H1 (cell line): ENCODE data around the gene KATNA1. TPM values are rescaled to one million over a fixed set of nuclear protein-coding genes. Genes with fewer than 3 reads are reported as not detected.

Experiments
- CTCF ChIA-PET: fragments of 300-600 bp; sonication (Branson Sonifier 250); formaldehyde crosslinking; loops from one replicate; lab custom pipeline; 2021; ENCODE audit not compliant: partially characterized antibody; lab: Charles Lee
- POLR2A ChIA-PET: fragments of 300-600 bp; sonication (Branson Sonifier 250); formaldehyde crosslinking; loops from one replicate; lab custom pipeline; 2021; ENCODE audit warnings: inconsistent platforms; ENCODE audit not compliant: partially characterized antibody; lab: Charles Lee
- DNase-seq, 2 experiments: peaks; one replicate each; pipeline versions ENCODE4 v3.0.0 to v3.0.0-alpha.2; 2010 to 2022; ENCODE audit warnings: low spot score in 2 of 2, low read depth in 1 of 2, mixed read lengths in 1 of 2
- FAIRE-seq: peaks from 2 replicates; lab custom pipeline; 2011; peaks lifted over from hg19 to GRCh38; lab: Jason Lieb, UNC
- H2AFZ ChIP-seq: 2 replicates; pipeline ENCODE4 v1.8.1; 2012; ENCODE audit warnings: low read length, inconsistent platforms
- H2AK5ac ChIP-seq: 2 replicates; pipeline ENCODE4 v1.6.1; 2013; ENCODE audit warnings: low read depth, low read length
- H2BK120ac ChIP-seq: replicated peaks from 2 replicates; pipeline ENCODE3; 2013; ENCODE audit warnings: low read depth, low read length, inconsistent platforms
- H2BK12ac ChIP-seq: 2 replicates; pipeline ENCODE4 v1.6.1; 2013; ENCODE audit warnings: low read depth, low read length
- H2BK15ac ChIP-seq: 2 replicates; pipeline ENCODE4 v1.6.1; 2013; ENCODE audit warnings: low read length
- H2BK20ac ChIP-seq: 2 replicates; pipeline ENCODE4 v1.6.1; 2013; ENCODE audit warnings: low read length
- H2BK5ac ChIP-seq: 2 replicates; pipeline ENCODE4 v1.6.1; 2013; ENCODE audit warnings: low read depth, low read length
- H3K14ac ChIP-seq: 2 replicates; pipeline ENCODE4 v1.6.1; 2013; ENCODE audit warnings: inconsistent platforms; ENCODE audit not compliant: insufficient read length
- H3K18ac ChIP-seq: 2 replicates; pipeline ENCODE4 v1.6.1; 2013; ENCODE audit warnings: low read length; ENCODE audit errors: extremely low read depth
- H3K23ac ChIP-seq: 2 replicates; pipeline ENCODE4 v1.6.1; 2013; ENCODE audit warnings: inconsistent platforms; ENCODE audit not compliant: insufficient read length
- H3K23me2 ChIP-seq: 2 replicates; pipeline ENCODE4 v1.6.1; 2013; ENCODE audit warnings: low read depth, low read length
- H3K27ac ChIP-seq: 2 replicates; pipeline ENCODE4 v1.6.1; 2011; ENCODE audit warnings: low read depth, low read length, inconsistent platforms
- H3K27me3 ChIP-seq, 4 experiments: replicated peaks in 1 of 4; 1 replicate in 1 of 4; 2 replicates in 3 of 4; pipeline versions ENCODE4 v1.6.1 to v1.8.1; 2011 to 2013; ENCODE audit warnings: low read length in 3 of 4, mild to moderate bottlenecking in 3 of 4, inconsistent platforms in 2 of 4, mixed read lengths in 2 of 4, moderate library complexity in 1 of 4; ENCODE audit not compliant: control insufficient read depth in 3 of 4, insufficient read depth in 3 of 4; ENCODE audit errors: extremely low read depth in 1 of 4
- H3K36me3 ChIP-seq, 4 experiments: 2 replicates each; pipeline versions ENCODE4 v1.6.1 to v1.8.1; 2011 to 2013; ENCODE audit warnings: mild to moderate bottlenecking in 4 of 4, low read length in 3 of 4, moderate library complexity in 2 of 4, control low read depth in 1 of 4, inconsistent platforms in 1 of 4; ENCODE audit not compliant: insufficient read depth in 4 of 4, control insufficient read depth in 2 of 4
- H3K4ac ChIP-seq: replicated peaks from 2 replicates; pipeline ENCODE3; 2013; ENCODE audit warnings: low read length, low read depth, mixed read lengths, inconsistent platforms; ENCODE audit not compliant: insufficient read length
- H3K4me1 ChIP-seq, 4 experiments: replicated peaks in 1 of 4; 1 replicate in 1 of 4; 2 replicates in 3 of 4; pipeline versions ENCODE4 v1.6.1 to v1.8.1; 2011 to 2013; ENCODE audit warnings: low read length in 3 of 4, inconsistent platforms in 2 of 4, mixed read lengths in 1 of 4; ENCODE audit not compliant: insufficient read depth in 4 of 4, control insufficient read depth in 3 of 4
- H3K4me2 ChIP-seq, 2 experiments: 2 replicates each; pipeline versions ENCODE4 v1.6.1 to v1.8.1; 2011 to 2013; ENCODE audit warnings: low read depth in 2 of 2, low read length in 2 of 2, control low read depth in 1 of 2, inconsistent platforms in 1 of 2, mild to moderate bottlenecking in 1 of 2; ENCODE audit not compliant: insufficient read depth in 1 of 2
- H3K4me3 ChIP-seq, 4 experiments: fragments of 200-600, 300-600 bp in 1 of 4; sonication (generic), shearing (Covaris generic), sonication (Bioruptor Twin) in 1 of 4; 2 replicates each; pipeline versions ENCODE4 v1.5.1 to v1.8.1; 2011 to 2016; ENCODE audit warnings: low read length in 4 of 4, low read depth in 3 of 4, control low read depth in 2 of 4, inconsistent platforms in 2 of 4, mild to moderate bottlenecking in 2 of 4, mixed read lengths in 1 of 4, moderate library complexity in 1 of 4; ENCODE audit not compliant: insufficient read depth in 2 of 4; ENCODE audit errors: extremely low read depth in 1 of 4
- H3K56ac ChIP-seq: replicated peaks from 2 replicates; pipeline ENCODE3; 2013; ENCODE audit warnings: low read depth, mild to moderate bottlenecking, mixed read lengths, low read length, inconsistent platforms; ENCODE audit not compliant: insufficient read length
- H3K79me1 ChIP-seq: 2 replicates; pipeline ENCODE4 v1.6.1; 2013; ENCODE audit warnings: low read depth, low read length, control low read depth
- H3K79me2 ChIP-seq, 2 experiments: 2 replicates each; pipeline versions ENCODE4 v1.6.1 to v1.8.1; 2012 to 2013; ENCODE audit warnings: low read length in 2 of 2, mild to moderate bottlenecking in 2 of 2, inconsistent platforms in 1 of 2; ENCODE audit not compliant: insufficient read depth in 2 of 2, control insufficient read depth in 1 of 2
- H3K9ac ChIP-seq, 4 experiments: replicated peaks in 1 of 4; 1 replicate in 1 of 4; 2 replicates in 3 of 4; pipeline versions ENCODE4 v1.6.1 to v1.8.1; 2011 to 2013; ENCODE audit warnings: low read depth in 3 of 4, low read length in 3 of 4, control low read depth in 2 of 4, mild to moderate bottlenecking in 2 of 4, moderate library complexity in 2 of 4, inconsistent platforms in 1 of 4; ENCODE audit errors: extremely low read depth in 1 of 4
- H3K9me3 ChIP-seq, 2 experiments: 2 replicates each; pipeline versions ENCODE4 v1.6.1 to v1.8.1; 2012 to 2013; ENCODE audit warnings: mild to moderate bottlenecking in 2 of 2, moderate library complexity in 2 of 2, control low read depth in 1 of 2, inconsistent platforms in 1 of 2, low read depth in 1 of 2, low read length in 1 of 2, mixed read lengths in 1 of 2; ENCODE audit not compliant: insufficient read depth in 2 of 2
- H4K20me1 ChIP-seq, 2 experiments: replicated peaks in 1 of 2; 2 replicates each; pipeline versions ENCODE3 to v1.8.1; 2011 to 2013; ENCODE audit warnings: inconsistent platforms in 2 of 2, low read length in 2 of 2, mild to moderate bottlenecking in 1 of 2; ENCODE audit not compliant: insufficient read depth in 2 of 2, control insufficient read depth in 1 of 2
- H4K5ac ChIP-seq: 2 replicates; pipeline ENCODE4 v1.6.1; 2013; ENCODE audit warnings: low read length, low read depth, mixed read lengths, inconsistent platforms; ENCODE audit not compliant: insufficient read length
- H4K8ac ChIP-seq: 2 replicates; pipeline ENCODE4 v1.8.0; 2013; ENCODE audit warnings: mild to moderate bottlenecking, moderate library complexity, low read length, inconsistent platforms; ENCODE audit not compliant: insufficient read depth; ENCODE audit errors: extremely low read depth
- H4K91ac ChIP-seq: replicated peaks from 2 replicates; pipeline ENCODE3; 2013; ENCODE audit warnings: low read length, mixed read lengths, inconsistent platforms; ENCODE audit not compliant: insufficient read length
- EGR1 ChIP-seq: IDR thresholded peaks from 2 replicates; pipeline ENCODE4 v1.6.1; 2011; ENCODE audit warnings: low read depth, low read length, borderline replicate concordance
- PHF8 ChIP-seq: fragments of 200-600 bp; sonication (generic); conservative IDR thresholded peaks from 2 replicates; pipeline ENCODE4 v1.7.1; 2012; ENCODE audit warnings: low read depth, mild to moderate bottlenecking, inconsistent platforms, low read length, moderate library complexity
- RNF2 ChIP-seq: fragments of 200-900, 300-1000 bp; sonication (generic); IDR thresholded peaks from 2 replicates; pipeline ENCODE4 v1.7.1; 2016; ENCODE audit warnings: borderline replicate concordance, low read depth, mild to moderate bottlenecking, antibody characterized with exemption, low read length; ENCODE audit not compliant: poor library complexity, severe bottlenecking; ENCODE audit errors: missing control alignments
- SUZ12 ChIP-seq: fragments of 200-600 bp; sonication (generic); IDR thresholded peaks from 2 replicates; pipeline ENCODE4 v1.6.1; 2012; ENCODE audit warnings: mild to moderate bottlenecking, inconsistent platforms, low read length, moderate library complexity, mixed read lengths
- TBP ChIP-seq: IDR thresholded peaks from 2 replicates; pipeline ENCODE4 v1.6.1; 2011; ENCODE audit warnings: low read depth, low read length, improper control_type of control experiment
- TCF12 ChIP-seq: IDR thresholded peaks from 2 replicates; pipeline ENCODE4 v1.6.1; 2011; ENCODE audit warnings: low read depth, mild to moderate bottlenecking, low read length
- WGBS, 2 experiments: shearing (Covaris generic) in 1 of 2; methylation state at CpG; one replicate each; pipeline versions ENCODE4 v1.1.6 to v1.1.7; 2013 to 2015; ENCODE audit warnings: low lambda C conversion rate in 2 of 2, mixed read lengths in 2 of 2, inconsistent platforms in 1 of 2, low coverage in 1 of 2, missing lambda C conversion rate in 1 of 2; ENCODE audit not compliant: insufficient replicate concordance in 2 of 2, insufficient coverage in 1 of 2, insufficient read length in 1 of 2; ENCODE audit errors: extremely low coverage in 1 of 2, missing lambda C conversion rate in 1 of 2; 5-methylcytosine and 5-hydroxymethylcytosine counted together
- polyA plus RNA-seq, 7 experiments: library from polyadenylated mRNA; depleted of rRNA in 3 of 7; stranded (reverse) in 5 of 7; unstranded in 2 of 7; fragments of >200 nt in 5 of 7; fragments of 200-250 nt in 2 of 7; gene quantifications; 1 replicate in 5 of 7; 2 replicates in 1 of 7; 4 replicates in 1 of 7; pipeline versions ENCODE4 v1.2.1 to v1.2.3, GENCODE V29; 2011 to 2013; ENCODE audit warnings: missing spikeins in 2 of 7, mixed read lengths in 2 of 7
- total RNA-seq: library from RNA; stranded (reverse); fragmentation: NEBNext Ultra II Directional; extraction: Animal tissue kit (Norgen Biotek cat#: 25700); gene quantifications from 2 replicates; pipeline ENCODE4 v1.2.1, GENCODE V29; 2021
- TF ChIP-seq, protein P1 (sequence below): IDR thresholded peaks from 2 replicates; pipeline ENCODE4 v1.6.1; 2011; ENCODE audit warnings: low read depth, mild to moderate bottlenecking, low read length; ENCODE audit not compliant: insufficient read depth

KATNA1 gene
- total and polyA plus RNA-seq, 2 of the 8 experiments (the other 6 are each of a cell fraction or from before 2014, with no cell fraction given) = 7.6 to 20.3 TPM

DNA sequence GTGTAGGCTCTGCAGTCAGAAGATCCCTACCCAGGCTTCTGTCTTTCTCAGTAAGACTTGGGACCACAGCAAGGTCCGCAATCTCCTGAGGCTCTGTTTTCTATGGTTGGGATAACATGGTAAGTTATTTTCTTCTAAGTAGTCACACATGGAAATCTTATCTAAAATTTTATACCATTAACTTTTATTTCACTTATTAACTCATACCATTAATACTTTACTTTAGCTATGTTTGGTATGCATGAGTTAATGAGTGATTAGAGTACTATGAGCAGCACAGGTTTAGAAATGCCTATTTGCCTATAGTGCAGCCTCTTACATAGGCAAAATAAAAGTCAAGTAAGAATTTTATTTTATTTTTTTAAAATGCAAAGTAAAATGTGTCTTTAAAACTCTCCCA lies 55.1 kb downstream of the KATNA1 start:
- POLR2A ChIA-PET = interaction anchor here (0.7 to 2.0 kb wide), 3 partner anchors 16 to 82 kb away, joined by 3 to 8 read pairs (median 3); no protein-coding TSS in a partner anchor
- peaks cover 13 to 50% (median 37%) of the 10 kb centered on the region in 4 experiments for H3K36me3 ChIP-seq
- TF ChIP-seq, protein P1, sequence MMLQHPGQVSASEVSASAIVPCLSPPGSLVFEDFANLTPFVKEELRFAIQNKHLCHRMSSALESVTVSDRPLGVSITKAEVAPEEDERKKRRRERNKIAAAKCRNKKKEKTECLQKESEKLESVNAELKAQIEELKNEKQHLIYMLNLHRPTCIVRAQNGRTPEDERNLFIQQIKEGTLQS = no peak
- TF ChIP-seq SUZ12 (no peak), RNF2 (no peak), TBP (no peak), PHF8 (no peak), EGR1 (no peak), TCF12 (no peak)

More for the DNA sequence above, 55.1 kb downstream of the KATNA1 start:
- CTCF ChIA-PET = interaction anchor here (0.6 kb wide), 1 partner anchor 1298 kb away, joined by 3 read pairs; no protein-coding TSS in a partner anchor
- Histone ChIP-seq H2BK120ac (no peak overlapping the region), H4K91ac (no peak overlapping the region), H3K9me3 (no peaks in the 10 kb centered on the region), H3K4me3 (no peak overlapping the region), H3K4me1 (no peaks in the 10 kb centered on the region), H3K79me1 (no peaks in the 10 kb centered on the region), H4K8ac (no peak overlapping the region), H3K9ac (no peak overlapping the region), H3K4ac (no peak overlapping the region), H3K23ac (no peak overlapping the region), H3K18ac (no peak overlapping the region), H3K79me2 (no peaks in the 10 kb centered on the region), H3K27me3 (no peaks in the 10 kb centered on the region), H2BK12ac (no peak overlapping the region), H3K27ac (no peak overlapping the region), H3K23me2 (no peaks in the 10 kb centered on the region), H4K5ac (no peak overlapping the region), H2AK5ac (no peak overlapping the region), H2AFZ (no peak overlapping the region), H3K14ac (no peak overlapping the region), H3K56ac (no peak overlapping the region), H4K20me1 (peaks cover 0 to 1% of the 10 kb centered on the region in 2 experiments), H2BK20ac (no peak overlapping the region), H3K4me2 (no peak overlapping the region), H2BK15ac (no peak overlapping the region), H2BK5ac (no peak overlapping the region)
- FAIRE-seq (no peak), DNase-seq (no peak)
- WGBS, 2 experiments = 100% methylated on average over 1 of the region's 1 CpG; no CpG with 5 or more reads in 1 of the 2 experiments
